Glomerular endothelial cell (primary cell): ENCODE data around the gene OR8B3. TPM values are rescaled to one million over a fixed set of nuclear protein-coding genes. Genes with fewer than 3 reads are reported as not detected.

Source experiments
- DNase-seq: peaks from one replicate; pipeline ENCODE4 v3.0.0-alpha.2; 2011; ENCODE audit warnings: low read depth, low spot score; ENCODE audit errors: extremely low read depth
- total RNA-seq: library from RNA; depleted of rRNA; stranded (reverse); fragments of >200 nt; gene quantifications from 2 replicates; pipeline ENCODE4 v1.2.3, GENCODE V29; 2015

Gene OR8B3
- total RNA-seq, 1 donor from 2014 or later = not detected

DNA sequence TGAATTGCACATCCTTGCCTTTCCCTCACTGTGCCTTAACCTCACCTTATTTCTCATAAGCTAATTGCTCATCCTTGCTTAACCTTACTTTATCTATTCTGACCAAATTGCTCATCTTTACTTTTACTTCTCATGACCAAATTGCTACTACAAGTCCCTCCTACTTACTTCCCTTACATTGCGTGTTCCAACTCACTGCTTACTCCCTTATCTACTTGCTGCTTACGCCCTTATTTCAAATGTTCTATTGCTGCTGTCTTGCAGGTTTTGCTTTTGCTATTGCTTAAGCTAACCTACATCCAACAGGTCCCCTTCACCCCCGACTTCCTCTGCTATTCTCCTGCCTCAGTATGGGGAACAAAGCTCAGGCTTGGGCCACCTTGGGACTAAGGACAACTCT lies 22.5 kb downstream of the OR8B3 start:
- DNase-seq = no peak

DNA sequence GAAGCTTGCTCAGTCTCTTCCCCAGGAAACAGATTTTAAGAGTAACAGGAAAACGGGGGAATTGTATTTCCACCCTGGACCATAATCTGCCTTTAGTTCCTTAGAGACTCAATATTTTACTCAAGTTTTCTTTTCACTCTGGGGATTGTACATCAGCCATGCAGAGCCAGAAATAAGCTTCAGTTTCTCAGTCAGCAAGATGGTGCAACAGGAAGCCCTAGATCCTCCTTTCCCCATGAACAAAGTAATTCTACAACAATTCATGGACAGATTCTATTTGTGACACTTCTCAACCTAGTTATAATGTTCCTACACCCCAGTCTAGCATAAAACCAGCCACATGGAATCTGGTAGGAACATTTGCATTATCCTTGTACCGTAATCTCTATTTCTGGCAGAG lies 39.3 kb downstream of the OR8B3 start:
- no peak for DNase-seq

GRCh38 chr11:124346311-124346955 lies 52.4 kb downstream of the OR8B3 start:
- DNase-seq = no peak

Other genes with a start within 250 kb of the OR8B3 start
- gene OR10D3, start 215.7 kb downstream of the OR8B3 start, total RNA-seq = not detected in 2 replicates
- gene OR8G1, start 157.9 kb downstream of the OR8B3 start, total RNA-seq = not detected in 2 replicates
- gene OR8G5, start 142.6 kb downstream of the OR8B3 start, total RNA-seq = not detected in 2 replicates
- gene OR8D1, start 85.1 kb downstream of the OR8B3 start, total RNA-seq = not detected in 2 replicates
- gene OR8D2, start 78.8 kb downstream of the OR8B3 start, total RNA-seq = not detected in 2 replicates
- gene OR8B2, start 14.5 kb downstream of the OR8B3 start, total RNA-seq = not detected in 2 replicates
- not detected in 2 replicates for gene OR8B4, start 25.8 kb upstream of the OR8B3 start, total RNA-seq
- gene OR8B8, start 46.7 kb upstream of the OR8B3 start, total RNA-seq = not detected in 2 replicates
- gene OR8B12, start 144.6 kb upstream of the OR8B3 start, total RNA-seq = not detected in 2 replicates
- gene OR8A1, start 171.0 kb upstream of the OR8B3 start, total RNA-seq = not detected in 2 replicates
- gene PANX3, start 212.4 kb upstream of the OR8B3 start, total RNA-seq = not detected in 2 replicates
- gene TBRG1, start 223.8 kb upstream of the OR8B3 start, total RNA-seq = 12.4 and 20.5 TPM in 2 replicates